T47D (cell line): ENCODE results near the gene HS3ST3B1.

Source experiments
- DNase-seq, 2 experiments: peaks; one replicate each; pipeline versions ENCODE4 v3.0.0 to v3.0.0-alpha.2; 2011 to 2012; ENCODE audit warnings: low read depth in 1 of 2, low spot score in 1 of 2
- JUND ChIP-seq: IDR thresholded peaks from 2 replicates; pipeline ENCODE4 v1.6.1; 2012; ENCODE audit warnings: low read depth
- in situ Hi-C: cut with HindIII; loops from 2 replicates; pipeline ENCODE4 v1.10.0; 2016; ENCODE audit warnings: low sequenced_read_pairs, low pct_unique_long_range_greater_than_20kb

The HS3ST3B1 gene

DNA sequence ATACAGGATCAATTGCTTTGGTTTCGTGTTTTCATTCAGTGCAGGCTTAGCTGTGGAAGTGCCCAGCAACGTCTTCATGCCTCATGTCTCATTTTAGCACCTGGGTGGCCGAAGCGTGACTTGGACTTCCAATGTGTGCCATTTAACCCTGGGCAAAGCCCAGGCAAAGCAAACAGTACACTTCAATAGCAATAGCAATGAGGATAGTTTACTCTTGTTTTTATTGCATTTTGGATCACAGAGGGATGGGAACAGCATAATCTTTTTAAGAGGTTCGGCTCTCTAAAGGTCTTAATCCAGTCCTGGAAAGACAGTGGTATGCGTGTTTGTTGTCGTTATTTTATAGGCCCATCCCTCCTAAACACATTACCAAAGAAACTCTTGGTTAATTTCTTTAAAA lies 86.2 kb downstream of the HS3ST3B1 start:
- no peak for DNase-seq
- no peak for TF ChIP-seq JUND
- in situ Hi-C loops = no loop called here

DNA sequence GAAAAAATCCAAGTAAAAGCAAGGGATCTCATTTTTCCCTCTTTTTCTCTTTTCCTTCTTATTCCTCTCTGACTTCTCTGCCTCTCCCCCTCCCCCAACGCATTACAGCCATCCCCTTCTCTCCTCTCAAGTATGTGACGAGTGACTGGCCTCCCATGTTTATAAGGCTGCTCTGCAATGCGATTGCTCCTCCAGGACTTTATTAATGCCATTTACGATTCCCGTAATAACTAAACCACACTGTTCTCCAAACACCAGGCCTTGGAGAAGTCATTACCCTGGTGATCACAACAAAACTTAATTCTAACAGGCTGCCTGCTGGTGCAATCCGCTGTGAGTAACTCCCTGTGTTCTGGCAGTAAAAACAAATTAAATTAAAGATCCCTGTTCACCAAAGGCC lies 88.8 kb downstream of the HS3ST3B1 start:
- in situ Hi-C loops = no loop called here
- TF ChIP-seq JUND = no peak
- no peak for DNase-seq

DNA sequence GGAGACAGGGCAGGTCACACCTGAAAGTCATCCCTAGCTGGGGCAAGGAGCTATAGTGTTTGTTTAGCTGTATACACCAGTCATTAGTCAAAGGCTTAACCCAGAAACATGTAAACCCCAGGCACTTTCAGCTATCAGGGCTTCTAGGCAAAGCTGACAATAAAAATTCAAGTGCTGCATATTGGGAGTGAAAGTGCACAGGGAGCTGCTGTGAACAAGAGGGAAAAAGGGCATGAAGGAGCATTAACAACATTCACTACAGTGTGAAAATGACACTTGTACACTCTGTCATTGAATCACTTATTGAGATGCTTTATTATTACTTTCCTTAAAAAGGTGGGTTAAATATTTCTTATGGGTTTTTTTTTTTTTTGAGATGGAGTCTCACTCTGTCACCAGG lies 92.8 kb downstream of the HS3ST3B1 start:
- in situ Hi-C loops = no loop called here

DNA sequence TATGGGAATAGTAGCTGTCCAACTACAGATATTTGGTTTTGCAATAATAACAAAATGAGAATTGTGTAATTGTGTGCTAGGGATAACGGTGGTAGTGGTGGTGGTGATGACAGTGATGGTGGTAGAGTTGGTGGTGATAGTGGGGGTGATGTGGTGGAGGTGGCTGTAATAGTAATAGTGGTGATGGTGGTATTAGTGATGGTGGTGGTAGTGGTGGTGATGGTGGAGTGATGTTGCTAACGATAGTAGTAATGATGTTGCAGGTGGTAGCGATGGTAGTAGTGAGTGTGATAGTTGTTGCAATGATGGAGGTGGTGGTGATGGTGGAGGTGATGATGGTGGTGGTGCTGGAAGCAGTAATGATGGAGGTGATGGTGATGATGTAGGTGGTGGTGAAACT lies 94.4 kb downstream of the HS3ST3B1 start:
- no peak for DNase-seq
- in situ Hi-C loops = no loop called here
- TF ChIP-seq JUND = no peak

More for the DNA sequence above, 92.8 kb downstream of the HS3ST3B1 start:
- TF ChIP-seq JUND = no peak
- DNase-seq = no peak

DNA sequence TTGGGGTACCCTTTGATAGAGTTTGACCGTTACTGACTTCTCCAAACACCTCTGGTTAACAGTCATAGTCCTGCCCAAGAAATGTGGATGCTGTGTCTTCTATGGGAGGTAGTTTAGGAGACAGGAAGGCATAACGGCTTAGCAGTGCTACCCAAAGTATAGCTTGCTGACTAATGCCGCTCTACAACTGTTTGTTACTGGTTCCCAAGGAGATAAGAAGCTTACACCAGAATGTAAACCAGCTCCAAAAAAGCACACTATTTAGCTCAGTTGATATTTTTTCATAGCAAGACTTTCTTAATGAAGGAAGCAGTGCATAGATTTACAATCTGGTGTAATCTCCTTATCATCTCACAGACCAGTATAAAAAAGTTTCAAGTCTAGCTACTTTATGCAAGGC lies 95.7 kb downstream of the HS3ST3B1 start:
- no peak for DNase-seq
- in situ Hi-C loops = no loop called here
- no peak for TF ChIP-seq JUND

DNA sequence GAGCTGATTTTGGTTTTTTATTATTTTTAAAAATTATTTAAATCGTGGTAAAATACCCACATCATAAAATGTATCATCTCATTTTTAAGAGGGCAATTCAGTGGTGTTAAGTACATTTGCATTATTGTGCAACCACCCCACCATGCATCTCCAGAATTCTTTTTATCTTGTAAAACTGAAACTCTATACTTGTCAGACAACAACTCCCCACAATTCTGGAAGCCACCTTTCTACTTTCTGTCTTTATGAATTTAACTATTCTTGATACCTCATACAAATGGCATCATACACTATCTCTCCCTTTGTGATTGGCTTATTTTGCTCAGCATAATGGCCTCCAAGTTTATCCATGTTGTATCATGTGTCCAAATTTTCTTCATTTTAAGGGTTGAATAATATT lies 97.9 kb downstream of the HS3ST3B1 start:
- in situ Hi-C loops = no loop called here
- no peak for TF ChIP-seq JUND
- no peak for DNase-seq
